OCI-LY7 (cell line): Measurements from ENCODE around the gene ISYNA1. TPM values are rescaled to one million over a fixed set of nuclear protein-coding genes. Genes with fewer than 3 reads are reported as not detected.

Experiments
- BruUV-seq: library from RNA; stranded (reverse); fragments of 400-500 nt; replicated peaks from 2 replicates; lab custom pipeline; 2021; lab: Mats Ljungman, UMichigan
- CTCF ChIA-PET: fragments of 300-600 bp; sonication (Branson Sonifier 250); formaldehyde crosslinking; loops from one replicate; lab custom pipeline; 2022; ENCODE audit warnings: antibody characterized with exemption; ENCODE audit not compliant: unreplicated experiment; lab: Charles Lee
- POLR2A ChIA-PET: fragments of 300-600 bp; sonication (Branson Sonifier 250); formaldehyde crosslinking; loops from one replicate; lab custom pipeline; 2022; ENCODE audit warnings: antibody characterized with exemption; lab: Charles Lee
- DNase-seq: peaks from one replicate; pipeline ENCODE4 v3.0.0-alpha.2; 2015; ENCODE audit warnings: low spot score
- H2AFZ ChIP-seq: fragments of 200-600 bp; sonication (generic), shearing (Covaris generic); 2 replicates; pipeline ENCODE4 v1.6.1; 2014; ENCODE audit warnings: mild to moderate bottlenecking, antibody characterized with exemption, low read length, moderate library complexity
- H3K27ac ChIP-seq: fragments of 200-600 bp; sonication (generic); 2 replicates; pipeline ENCODE4 v1.5.1; 2014; ENCODE audit warnings: mixed run types, low read depth, mild to moderate bottlenecking, moderate library complexity, low read length, inconsistent platforms; ENCODE audit not compliant: poor library complexity, severe bottlenecking
- H3K36me3 ChIP-seq: fragments of 200-600 bp; sonication (generic); 2 replicates; pipeline ENCODE4 v1.6.1; 2014; ENCODE audit warnings: mild to moderate bottlenecking, antibody characterized with exemption, low read length, moderate library complexity, mixed read lengths; ENCODE audit not compliant: insufficient read depth
- H3K4me1 ChIP-seq: fragments of 200-600 bp; sonication (generic); 2 replicates; pipeline ENCODE4 v1.5.1; 2014; ENCODE audit warnings: mild to moderate bottlenecking, low read length; ENCODE audit not compliant: insufficient read depth, poor library complexity, severe bottlenecking
- H3K4me2 ChIP-seq: fragments of 200-600 bp; sonication (generic); 2 replicates; pipeline ENCODE4 v1.6.1; 2014; ENCODE audit warnings: mild to moderate bottlenecking, low read length
- H3K4me3 ChIP-seq: fragments of 200-600 bp; sonication (generic); 2 replicates; pipeline ENCODE4 v1.5.1; 2014; ENCODE audit warnings: mild to moderate bottlenecking, low read depth, low read length; ENCODE audit not compliant: poor library complexity, severe bottlenecking
- H3K79me2 ChIP-seq: fragments of 200-600 bp; sonication (generic); 2 replicates; pipeline ENCODE4 v1.6.1; 2016; ENCODE audit warnings: low read depth, mild to moderate bottlenecking, low read length, moderate library complexity, mixed read lengths; ENCODE audit not compliant: insufficient read depth
- H3K9me2 ChIP-seq: fragments of 200-600 bp; sonication (generic); 2 replicates; pipeline ENCODE4 v1.6.1; 2016; ENCODE audit warnings: mild to moderate bottlenecking, low read length, mixed read lengths; ENCODE audit not compliant: insufficient read depth
- H3K9me3 ChIP-seq: fragments of 200-600 bp; sonication (generic); 2 replicates; pipeline ENCODE4 v1.6.1; 2014; ENCODE audit warnings: mild to moderate bottlenecking, mixed run types, low read length, mixed read lengths
- H4K20me1 ChIP-seq: fragments of 200-600 bp; sonication (generic); 2 replicates; pipeline ENCODE4 v1.6.1; 2014; ENCODE audit warnings: mild to moderate bottlenecking, antibody characterized with exemption, low read length, moderate library complexity, mixed read lengths; ENCODE audit not compliant: insufficient read depth
- CTCF ChIP-seq: fragments of 200-600 bp; sonication (generic); conservative IDR thresholded peaks from 2 replicates; pipeline ENCODE4 v1.5.1; 2014; ENCODE audit warnings: mild to moderate bottlenecking, antibody characterized with exemption, low read length, moderate library complexity, mixed read lengths
- EZH2phosphoT487 ChIP-seq: fragments of 200-600 bp; sonication (generic); IDR thresholded peaks from 2 replicates; pipeline ENCODE4 v1.6.1; 2018; ENCODE audit warnings: low read depth, borderline replicate concordance, mild to moderate bottlenecking, mixed run types, antibody characterized with exemption, low read length, moderate library complexity, mixed read lengths
- intact Hi-C: fragments of 100-400 bp; cut with micrococcal nuclease; formaldehyde crosslinking; loops from one replicate; pipeline ENCODE4 v1.10.0; 2022; ENCODE audit not compliant: unreplicated experiment
- total RNA-seq, 2 experiments: library from RNA; depleted of rRNA in 1 of 2; stranded (reverse); fragments of >200 nt in 1 of 2; shearing (Covaris generic) in 1 of 2; gene quantifications; 2 replicates each; pipeline ENCODE4 v1.2.3, GENCODE V29; 2014 to 2022

The ISYNA1 gene
- total RNA-seq, 2 experiments from 2014 or later: 1.8 to 8.9 TPM

GRCh38 chr19:18440415-18440877, 2.5 kb upstream of the ISYNA1 start:
- peak; percentile 57 for DNase-seq
- POLR2A ChIA-PET: no interaction called here
- Histone ChIP-seq H3K4me3 (no peak overlapping the region), H2AFZ (no peak overlapping the region), H3K27ac (no peak overlapping the region), H3K9me3 (0 out of 2 replicates have a peak, but pooled peaks cover 7% of the 10 kb centered on the region), H3K9me2 (no peaks in the 10 kb centered on the region), H4K20me1 (no peaks in the 10 kb centered on the region), H3K79me2 (no peaks in the 10 kb centered on the region), H3K36me3 (peaks cover 29% of the 10 kb centered on the region), H3K4me2 (no peak overlapping the region), H3K4me1 (peaks cover 11% of the 10 kb centered on the region)
- intact Hi-C loops: no loop called here
- CTCF ChIA-PET: interaction anchor here (1.2 kb wide), 1 partner anchor 10 kb away, joined by 4 read pairs; no protein-coding TSS in a partner anchor
- BruUV-seq: no TSS peak
- TF ChIP-seq EZH2phosphoT487: no peak
- peak; percentile 78 for TF ChIP-seq CTCF

DNA sequence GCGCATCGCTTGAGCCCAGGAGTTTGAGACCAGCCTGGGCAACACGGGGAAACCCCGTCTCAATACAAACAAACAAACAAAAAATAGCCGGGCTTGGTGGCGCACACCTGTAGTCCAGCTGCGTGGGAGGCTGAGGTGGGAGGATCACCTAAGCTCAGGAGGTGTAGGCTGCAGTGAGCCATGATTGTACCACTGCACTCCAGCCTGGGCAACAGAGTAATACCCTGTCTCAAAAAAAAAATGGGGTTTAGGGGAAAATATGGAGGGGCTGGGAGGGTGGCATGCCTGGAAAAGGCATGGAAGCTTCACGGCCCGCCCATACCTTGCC, 1.9 kb upstream of the ISYNA1 start:
- Histone ChIP-seq H3K4me2 (no peak overlapping the region), H3K36me3 (peaks cover 26% of the 10 kb centered on the region), H3K27ac (no peak overlapping the region), H4K20me1 (no peaks in the 10 kb centered on the region), H3K4me1 (peaks cover 11% of the 10 kb centered on the region), H3K79me2 (no peaks in the 10 kb centered on the region), H2AFZ (no peak overlapping the region), H3K9me3 (0 out of 2 replicates have a peak, but pooled peaks cover 7% of the 10 kb centered on the region), H3K9me2 (no peaks in the 10 kb centered on the region), H3K4me3 (no peak overlapping the region)
- DNase-seq: no peak
- BruUV-seq: no TSS peak
- CTCF ChIA-PET: no interaction called here
- POLR2A ChIA-PET: no interaction called here
- TF ChIP-seq EZH2phosphoT487 (no peak), CTCF (no peak)
- intact Hi-C loops: no loop called here

DNA sequence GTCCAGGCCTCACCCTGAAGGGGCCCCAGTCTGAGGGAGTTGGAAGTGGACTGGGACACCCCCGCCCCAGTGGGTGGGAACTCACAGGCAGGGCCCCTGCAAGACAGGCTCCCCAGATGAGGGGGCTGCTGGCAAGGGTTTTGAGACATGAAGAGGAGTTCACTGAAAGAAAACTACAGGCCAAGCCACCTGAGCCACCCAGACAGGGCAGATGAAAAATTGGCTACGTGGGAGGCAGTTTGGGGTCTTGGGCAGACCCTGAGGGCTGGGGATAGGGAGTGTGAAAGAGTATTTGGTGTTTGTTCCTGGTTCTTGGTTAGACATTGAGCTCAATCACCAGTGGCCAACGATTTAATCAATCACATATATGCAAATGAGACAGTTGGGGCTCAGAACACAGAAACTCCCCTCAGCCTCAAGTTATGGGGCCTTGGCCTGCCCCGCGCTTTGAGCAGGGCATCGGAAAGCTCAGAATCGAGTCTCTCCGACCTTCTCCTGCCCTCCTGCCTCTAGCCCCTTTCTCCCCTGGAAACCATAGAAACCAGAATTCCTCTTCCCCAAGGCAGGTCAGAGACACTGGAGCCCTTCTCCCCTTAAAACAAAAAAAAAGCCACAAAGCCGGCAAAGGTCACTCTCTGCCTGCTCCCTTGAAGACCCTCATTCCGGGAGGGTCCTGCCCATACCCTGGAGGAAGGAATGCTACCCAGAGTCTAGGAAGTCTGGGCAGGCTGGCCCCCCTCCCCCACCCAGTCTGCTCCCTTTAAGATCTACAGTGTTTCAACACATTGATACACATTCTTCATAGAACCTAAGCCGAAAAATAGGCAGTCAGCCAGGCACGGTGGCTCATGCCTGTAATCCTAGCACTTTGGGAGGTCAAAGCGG, 1.3 kb upstream of the ISYNA1 start:
- Histone ChIP-seq H2AFZ (no peak overlapping the region), H3K79me2 (no peaks in the 10 kb centered on the region), H3K9me2 (no peaks in the 10 kb centered on the region), H3K27ac (no peak overlapping the region), H3K36me3 (peaks cover 21% of the 10 kb centered on the region), H4K20me1 (no peaks in the 10 kb centered on the region), H3K4me2 (no peak overlapping the region), H3K9me3 (0 out of 2 replicates have a peak, but pooled peaks cover 7% of the 10 kb centered on the region), H3K4me3 (no peak overlapping the region), H3K4me1 (peaks cover 11% of the 10 kb centered on the region)
- no TSS peak for BruUV-seq
- intact Hi-C loops: no loop called here
- TF ChIP-seq CTCF (no peak), EZH2phosphoT487 (no peak)
- POLR2A ChIA-PET: no interaction called here
- no peak for DNase-seq
- CTCF ChIA-PET: no interaction called here
